GM18507 (cell line): ENCODE data around the gene SEMA6A.
A peak's percentile ranks its signal among the peaks of the same experiment; 100 is the strongest.
"Not testable (repeated sequence)": the region's sequence is repeated elsewhere in the genome, so short reads cannot be mapped to it uniquely, and the experiment has no call there.

Source experiments
- DNase-seq: peaks from one replicate; pipeline ENCODE4 v3.0.0; 2011; ENCODE audit warnings: low read depth; ENCODE audit not compliant: insufficient read length; ENCODE audit errors: extremely low spot score
- FAIRE-seq: peaks from 2 replicates; lab custom pipeline; 2011; peaks lifted over from hg19 to GRCh38; lab: Jason Lieb, UNC

SEMA6A gene

DNA sequence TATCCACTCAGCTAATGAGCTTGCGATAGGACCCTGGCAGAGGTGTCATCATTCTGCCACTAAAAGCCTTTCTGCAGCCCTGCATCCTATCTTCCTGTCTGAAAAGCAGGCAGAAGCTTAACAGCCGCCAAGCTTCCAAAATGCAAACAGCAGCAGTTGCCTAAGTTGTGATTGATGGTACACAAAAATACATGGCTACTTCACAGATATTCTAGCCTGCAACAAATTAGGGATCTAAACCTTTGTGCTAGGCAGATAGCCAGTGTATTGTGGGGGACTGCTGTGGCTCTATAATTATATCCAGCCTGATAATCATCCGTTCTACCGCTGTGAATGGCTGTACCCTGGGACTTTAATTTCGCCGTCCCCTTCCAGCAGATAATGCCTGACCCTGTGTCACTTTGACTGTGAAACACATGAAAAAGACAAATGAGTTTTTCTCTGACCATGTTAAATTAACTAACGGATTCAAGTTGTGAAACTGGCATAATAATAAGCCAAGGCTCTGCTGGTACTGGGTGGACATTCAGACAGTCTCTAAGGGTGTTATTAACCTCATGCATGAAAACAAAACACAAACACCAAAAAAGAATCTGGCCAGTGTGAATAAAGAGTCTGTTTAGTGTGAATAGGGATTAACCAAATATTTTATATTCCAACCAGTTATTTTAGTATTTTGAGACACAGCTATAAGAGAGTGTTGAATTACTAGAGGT is 45.9 kb downstream of the SEMA6A start:
- FAIRE-seq = no peak
- DNase-seq = no peak

DNA sequence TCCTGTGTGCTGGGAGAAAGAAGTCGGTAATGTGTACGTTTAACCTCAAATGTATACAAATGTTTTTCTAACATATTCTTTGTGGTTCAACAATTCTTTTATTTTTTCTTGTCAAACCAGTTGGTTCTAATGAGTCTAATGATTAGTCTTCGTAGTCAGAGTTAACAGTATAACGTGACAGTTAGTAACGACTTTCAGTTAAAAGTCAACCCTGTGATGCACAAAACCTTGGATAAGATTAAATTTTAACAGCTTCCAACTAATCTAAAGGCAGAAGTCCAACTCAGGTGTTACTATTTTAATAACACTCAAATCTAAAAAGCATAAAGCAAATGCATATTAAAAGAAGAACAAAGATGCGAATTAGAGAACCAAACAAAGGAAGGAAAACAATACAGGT is 47.0 kb downstream of the SEMA6A start:
- peak; percentile 21 for FAIRE-seq
- DNase-seq = no peak

DNA sequence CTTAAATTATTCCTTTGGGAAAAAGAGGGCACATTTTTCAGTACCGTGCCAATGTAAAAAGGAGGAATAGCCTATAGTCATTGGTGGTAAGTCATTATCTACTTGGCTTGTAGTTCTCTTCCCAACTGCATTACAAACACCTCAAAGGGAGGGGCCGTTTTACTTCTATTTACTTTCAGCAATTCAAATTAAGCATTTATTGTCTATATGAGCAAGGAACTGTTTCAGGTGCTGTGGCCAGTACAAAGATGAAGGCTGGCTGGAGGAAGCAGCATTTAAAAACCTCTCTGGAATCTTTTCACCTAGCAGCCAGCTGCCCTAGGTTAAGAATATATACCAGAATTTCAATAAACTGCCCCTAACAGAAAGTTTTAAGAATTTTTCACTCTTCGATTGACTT is 48.9 kb downstream of the SEMA6A start:
- no peak for DNase-seq
- FAIRE-seq = no peak

DNA sequence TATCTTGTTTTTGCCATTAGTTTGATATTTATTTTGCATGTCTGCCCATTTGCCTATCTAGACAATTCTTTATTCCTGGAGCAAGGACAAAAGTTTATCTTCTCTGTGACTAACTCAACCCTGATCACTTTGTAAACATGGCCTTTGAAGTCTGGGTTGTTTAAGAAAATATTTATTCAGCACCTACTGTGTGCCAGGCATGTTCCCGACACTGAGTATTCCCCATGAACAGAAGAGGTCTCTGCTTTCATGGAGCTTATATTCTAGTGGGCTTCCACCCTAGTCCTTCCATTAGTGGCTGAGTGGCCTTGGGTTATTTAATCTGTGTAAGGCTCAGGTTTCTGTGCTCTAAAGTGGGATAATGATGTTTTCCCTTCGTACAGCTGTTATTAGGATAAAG is 49.7 kb downstream of the SEMA6A start:
- FAIRE-seq (peak; percentile 12), DNase-seq (no peak)

DNA sequence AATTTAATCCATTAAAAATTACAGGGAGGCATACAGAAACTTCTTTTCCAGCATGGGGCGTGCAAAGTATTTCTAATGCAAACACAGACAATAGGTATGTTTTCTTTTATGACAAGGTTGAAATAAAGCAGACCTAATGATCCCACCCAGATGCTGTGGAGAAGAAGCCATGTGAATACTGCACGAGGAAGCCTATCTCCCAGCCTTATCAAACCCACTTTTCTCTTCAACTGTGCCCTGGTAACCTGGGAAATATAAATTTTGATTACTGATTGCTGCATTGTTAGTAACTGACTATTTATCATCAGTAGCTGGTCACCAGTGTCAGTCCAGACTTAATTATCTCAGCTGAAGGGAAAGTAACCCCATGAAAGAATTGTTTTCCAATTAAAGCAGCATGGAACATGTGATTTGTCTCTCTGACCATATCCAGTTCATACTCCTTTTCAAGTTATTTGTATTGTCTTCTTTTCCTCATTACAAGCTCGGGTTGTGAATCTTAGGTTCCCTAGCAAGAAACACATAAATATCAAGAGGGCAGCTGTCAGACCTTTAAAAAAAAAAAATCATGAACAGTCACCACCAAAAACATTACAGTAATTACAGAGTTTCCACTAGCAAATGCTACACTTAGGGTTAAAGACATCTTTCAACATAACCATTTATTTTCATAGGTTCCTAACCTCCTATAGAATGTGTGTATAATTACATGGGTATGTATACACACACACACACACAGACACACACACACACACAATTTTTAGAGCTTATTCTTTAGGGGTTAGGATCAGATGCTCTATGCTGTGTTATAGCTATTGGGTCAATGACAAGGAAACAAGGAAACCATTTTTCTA is 50.3 kb downstream of the SEMA6A start:
- FAIRE-seq (no peak), DNase-seq (no peak)

DNA sequence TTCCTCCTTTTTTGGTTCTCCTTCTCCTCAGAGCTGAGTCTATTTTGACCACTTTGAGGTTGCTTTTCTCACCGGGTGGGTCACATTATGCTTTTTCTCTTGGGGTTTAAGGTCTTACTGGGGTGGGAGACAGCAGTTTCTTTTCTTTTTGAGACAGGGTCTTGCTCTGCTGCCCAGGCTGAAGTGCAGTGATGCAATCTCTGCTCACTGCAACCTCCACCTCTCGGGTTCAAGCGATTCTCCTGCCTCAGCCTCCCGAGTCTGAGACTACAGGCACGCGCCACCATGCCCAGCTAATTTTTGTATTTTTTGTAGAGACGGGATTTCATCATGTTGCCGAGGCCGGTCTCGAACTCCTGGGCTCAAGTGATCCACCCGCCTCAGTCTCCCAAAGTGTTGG is 51.4 kb downstream of the SEMA6A start:
- not testable (repeated sequence) for FAIRE-seq, DNase-seq

DNA sequence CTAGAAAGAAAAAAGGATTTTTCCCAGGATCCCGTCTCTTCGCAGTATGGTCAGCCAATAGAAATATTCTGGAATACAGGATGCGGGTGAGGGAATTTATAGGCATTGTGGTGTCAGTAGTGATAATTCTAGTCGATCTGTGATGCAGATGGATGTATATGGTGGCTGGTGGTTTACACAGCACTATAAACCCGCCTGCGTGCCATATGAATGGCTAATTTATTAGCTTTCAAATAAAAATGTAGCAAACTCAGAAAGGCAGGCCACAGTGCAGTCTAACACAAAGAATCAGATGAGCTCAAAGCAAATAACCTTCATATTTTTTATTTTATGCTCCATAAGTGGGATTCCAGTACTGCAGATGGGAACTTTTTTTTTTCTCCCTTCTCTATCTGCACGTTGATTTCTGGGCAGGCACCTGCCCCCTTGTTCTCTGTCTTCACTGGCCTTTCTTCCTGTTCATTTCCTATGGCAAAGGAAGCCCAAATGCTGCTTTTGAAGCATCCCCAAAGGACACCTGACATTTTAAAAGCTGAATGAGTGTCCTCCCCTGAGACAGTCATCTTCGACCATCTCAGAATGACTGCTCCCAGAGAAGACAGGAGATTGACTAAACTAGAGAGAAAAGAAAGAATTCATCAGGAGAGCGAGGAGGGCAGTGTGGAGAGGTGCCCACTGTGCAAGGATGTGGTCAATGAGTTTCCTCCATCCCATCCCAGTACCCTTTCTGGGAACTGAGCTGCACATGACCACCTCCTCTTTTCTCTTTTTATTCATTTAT is 52.1 kb downstream of the SEMA6A start:
- DNase-seq = no peak
- no peak for FAIRE-seq

DNA sequence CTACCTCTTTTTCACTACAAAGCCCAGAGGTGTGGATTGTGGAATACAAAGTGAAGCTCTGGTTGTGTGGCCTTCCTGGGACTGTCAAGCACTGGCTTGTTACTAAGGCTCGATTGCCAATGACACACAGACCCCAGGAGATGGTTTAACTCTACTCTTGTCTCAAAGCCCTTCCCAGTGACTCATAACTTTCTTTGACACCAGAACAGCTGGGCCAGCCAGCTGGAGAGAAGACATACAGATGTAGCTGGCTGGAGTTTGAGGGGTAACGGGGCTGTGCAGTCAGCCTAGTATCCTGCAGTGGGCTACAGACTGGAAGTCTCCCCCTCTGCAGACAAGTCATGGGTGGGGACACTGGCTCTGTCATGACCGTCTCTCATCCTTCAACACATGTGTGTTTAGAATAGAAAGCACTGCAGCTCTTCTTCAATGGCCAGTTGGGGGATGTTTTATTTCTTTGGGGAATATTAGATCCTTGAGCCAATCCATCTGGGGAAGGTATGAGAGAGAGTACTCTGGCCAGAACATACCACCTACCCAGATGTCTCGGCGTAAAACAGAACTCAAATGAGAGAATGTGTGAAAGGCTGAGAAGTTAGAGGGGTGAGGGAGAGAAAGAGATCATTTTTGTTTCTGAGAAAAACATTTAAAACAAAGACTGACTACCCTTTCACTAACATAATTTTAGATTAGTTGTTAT is 53.3 kb downstream of the SEMA6A start:
- DNase-seq (no peak), FAIRE-seq (peak; percentile 9)

DNA sequence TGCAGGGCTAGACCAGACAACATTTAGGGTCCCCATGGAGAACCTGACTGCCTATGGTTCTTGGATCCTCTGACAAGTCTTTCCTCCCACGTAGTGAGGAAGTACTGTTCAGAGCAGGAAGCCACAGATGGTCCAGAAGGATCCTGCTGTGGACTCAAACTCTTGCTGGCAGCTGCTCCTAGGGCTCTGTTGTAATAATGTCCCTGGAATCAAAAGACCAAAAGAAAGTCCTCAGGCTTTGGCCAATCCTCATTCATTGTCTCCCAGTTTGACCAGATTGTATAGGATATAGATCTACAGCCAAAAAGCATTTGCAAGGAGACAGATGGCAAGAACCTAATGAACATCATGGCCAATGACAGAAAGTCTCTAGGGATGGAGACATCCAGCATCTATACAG is 53.9 kb downstream of the SEMA6A start:
- DNase-seq (no peak), FAIRE-seq (no peak)

DNA sequence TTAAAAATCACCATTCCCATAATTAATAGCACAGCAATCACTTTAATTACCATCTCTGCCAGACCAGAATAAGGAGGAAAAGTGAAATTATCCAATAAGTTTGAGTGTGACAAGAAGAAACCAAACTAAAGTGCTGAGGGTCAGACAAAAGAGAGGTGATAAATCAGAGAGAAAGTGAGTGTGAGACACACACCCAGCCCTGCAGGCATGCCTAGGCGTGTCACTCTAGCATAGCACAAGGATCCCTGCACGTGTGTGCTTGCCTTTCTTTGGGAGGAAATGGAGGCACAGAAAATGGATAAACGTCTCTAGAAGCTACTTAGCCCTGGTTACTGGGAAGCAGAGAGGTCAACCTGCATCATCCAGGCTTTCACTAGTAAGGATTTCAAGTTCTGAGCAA is 56.2 kb downstream of the SEMA6A start:
- FAIRE-seq (no peak), DNase-seq (no peak)

DNA sequence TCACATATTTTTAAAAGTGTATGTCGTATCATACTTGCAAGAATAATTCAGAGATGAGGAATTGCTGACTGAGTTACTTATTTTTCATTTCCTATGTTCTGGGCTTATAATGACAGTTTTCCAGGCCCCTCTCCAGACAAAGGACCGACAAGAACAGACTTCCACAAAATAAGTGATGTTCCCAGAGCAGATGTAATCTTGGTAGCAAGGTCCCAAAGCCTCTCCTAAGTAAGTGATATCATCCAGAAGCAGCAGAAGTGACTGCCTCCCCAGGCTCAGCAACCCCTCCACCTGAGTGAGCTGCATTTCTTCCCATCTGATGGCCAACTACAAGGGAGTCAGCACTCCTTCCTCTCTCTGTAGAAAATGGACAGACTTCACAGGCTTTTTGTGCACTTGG is 57.1 kb downstream of the SEMA6A start:
- DNase-seq (no peak), FAIRE-seq (no peak)

DNA sequence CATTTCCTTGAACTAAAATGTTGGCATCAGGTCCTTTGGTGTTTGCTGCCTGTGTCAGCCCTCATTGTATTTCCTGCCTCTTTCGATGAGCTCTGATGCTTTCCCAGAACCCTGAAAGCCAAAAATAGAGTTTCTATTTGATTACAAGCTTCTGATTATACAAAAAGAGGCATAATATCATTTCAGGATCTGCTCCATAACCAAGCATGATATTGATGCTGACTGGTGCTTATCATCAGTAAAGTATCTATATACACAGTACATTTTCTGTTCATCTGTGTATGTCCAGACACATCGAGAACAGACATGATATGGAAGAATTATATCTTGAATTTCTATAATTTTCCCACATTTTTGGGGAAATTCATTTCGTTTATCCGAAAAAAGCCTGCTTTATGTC is 58.6 kb downstream of the SEMA6A start:
- no peak for DNase-seq
- no peak for FAIRE-seq

DNA sequence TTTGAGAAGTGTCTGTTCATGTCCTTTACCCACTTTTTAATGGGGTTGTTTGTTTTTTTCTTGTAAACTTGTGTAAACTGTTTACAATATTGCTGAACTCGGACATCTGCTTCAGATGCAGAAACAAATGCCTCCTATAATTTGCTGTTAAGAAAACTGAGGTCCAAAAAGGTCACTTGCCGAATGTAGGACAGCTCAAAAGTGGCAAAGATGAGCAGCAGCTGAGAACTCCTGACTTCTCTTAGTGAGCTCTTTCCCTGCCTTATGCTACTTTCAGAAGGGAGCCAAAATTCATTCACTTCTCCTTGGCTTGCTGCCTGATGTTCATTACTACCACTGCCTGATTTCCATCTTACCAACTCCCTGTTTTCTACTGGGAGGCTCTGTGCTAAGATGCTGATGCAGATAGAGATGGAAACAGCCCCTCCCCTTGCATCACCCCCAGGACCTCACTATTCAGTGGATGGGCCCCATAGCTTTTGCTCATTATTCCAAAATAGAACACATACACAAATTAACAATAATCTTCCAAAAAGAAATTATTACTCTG is 60.1 kb downstream of the SEMA6A start:
- DNase-seq = no peak
- FAIRE-seq = no peak

DNA sequence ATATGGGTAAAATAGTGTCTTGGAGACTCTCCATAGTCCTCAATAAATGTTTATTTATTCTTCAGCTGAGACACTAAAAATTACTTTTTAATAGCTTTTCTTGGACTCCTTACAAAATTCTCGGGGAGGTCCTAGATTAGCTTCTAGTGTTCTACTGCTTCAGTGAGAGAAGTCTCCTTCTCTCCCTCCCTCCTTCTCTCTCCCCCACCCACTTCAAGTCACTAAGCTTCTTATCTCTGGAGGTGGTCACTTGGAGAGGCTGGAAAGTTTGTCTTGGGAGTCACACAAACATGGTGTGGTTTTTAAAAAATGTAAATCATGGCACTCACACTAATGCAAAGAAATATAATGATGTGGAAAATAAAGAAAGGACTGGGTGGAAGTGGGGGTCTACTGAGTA is 64.1 kb downstream of the SEMA6A start:
- FAIRE-seq (no peak), DNase-seq (no peak)

DNA sequence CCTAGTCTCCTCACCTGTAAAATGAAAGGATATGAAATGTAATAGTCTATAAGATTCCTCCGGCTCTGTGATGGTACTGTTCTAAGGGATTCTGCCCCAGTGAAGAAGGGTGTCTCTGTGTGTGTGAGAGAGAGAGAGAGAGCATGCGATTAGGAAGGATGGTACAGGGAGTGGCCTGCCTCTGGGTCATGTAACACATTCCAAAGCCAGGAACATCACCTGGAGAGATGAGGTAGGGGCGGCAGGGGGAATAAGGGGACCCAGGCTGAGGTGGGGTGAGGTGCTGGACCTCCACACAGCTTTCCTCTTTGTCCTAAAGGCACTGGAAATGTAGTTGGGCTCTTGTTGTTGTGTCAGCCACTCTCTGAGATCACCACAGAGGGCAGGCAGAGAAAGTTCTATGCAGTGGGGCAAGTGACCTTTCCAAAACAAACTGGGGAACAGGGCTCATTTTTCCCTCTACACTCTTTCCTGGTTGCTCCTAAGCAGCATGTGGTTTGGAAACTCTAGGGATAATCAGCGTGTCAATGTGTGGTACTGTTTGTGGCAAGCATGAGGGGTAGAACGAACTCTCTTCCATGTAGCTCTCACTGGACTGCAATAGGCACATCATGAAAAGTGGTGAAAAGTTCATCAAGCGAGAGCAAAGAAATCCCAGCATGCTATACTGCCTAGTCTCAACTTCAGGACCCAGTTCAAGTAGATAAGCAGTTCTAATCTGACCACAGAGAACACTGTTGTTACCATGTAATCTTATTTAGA is 65.0 kb downstream of the SEMA6A start:
- FAIRE-seq (no peak), DNase-seq (no peak)

DNA sequence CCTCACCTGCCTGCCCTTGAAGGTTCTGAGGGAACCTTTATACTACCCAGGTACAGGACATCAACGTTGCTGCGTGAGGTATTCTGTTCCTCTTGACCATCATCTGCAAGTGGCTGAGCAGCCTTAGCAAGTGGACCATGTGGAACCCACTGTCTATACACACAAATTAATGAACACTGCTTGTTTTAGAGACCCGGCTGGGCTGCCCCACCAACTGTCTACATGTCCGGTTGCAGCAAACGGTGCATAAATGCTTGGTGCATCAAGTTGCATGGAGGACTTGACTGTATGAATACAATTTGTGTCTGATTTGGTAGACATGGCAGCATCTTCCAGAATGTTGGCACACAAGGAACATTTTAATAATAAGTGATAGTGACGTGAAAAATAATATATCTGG is 65.8 kb downstream of the SEMA6A start:
- no peak for FAIRE-seq
- no peak for DNase-seq

DNA sequence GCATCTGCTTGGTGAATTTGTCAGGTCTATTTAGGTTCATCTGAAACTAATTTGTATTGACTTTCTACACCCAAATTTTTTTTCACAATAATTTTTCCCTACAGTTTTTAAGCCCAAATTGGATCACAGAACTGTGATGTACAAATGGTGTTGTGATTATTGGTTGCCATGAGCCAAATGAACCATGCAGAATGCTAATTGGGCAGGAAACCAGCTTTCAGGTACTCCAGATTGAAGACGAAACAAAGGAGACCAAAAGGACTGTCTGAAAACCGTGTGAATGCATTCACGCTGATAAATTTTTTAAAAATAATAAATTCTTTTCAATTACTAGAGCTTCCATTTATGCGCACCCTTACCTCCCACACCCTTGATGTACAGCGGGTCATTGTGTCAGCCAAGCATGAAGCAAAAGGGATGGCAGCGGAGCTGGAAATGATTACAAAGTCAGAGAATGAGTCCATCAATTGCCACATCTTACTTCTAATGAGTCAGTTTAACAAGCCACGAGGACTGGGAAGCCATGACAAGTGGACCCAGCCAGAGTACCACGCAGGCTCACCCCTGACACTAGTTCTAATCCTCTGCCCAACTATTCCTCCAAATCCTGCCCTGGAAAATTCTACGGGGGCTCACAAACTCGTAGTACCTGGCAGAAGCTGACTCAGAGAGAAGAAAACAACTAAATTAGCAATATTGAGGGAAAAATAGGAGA is 66.5 kb downstream of the SEMA6A start:
- FAIRE-seq = no peak
- no peak for DNase-seq

DNA sequence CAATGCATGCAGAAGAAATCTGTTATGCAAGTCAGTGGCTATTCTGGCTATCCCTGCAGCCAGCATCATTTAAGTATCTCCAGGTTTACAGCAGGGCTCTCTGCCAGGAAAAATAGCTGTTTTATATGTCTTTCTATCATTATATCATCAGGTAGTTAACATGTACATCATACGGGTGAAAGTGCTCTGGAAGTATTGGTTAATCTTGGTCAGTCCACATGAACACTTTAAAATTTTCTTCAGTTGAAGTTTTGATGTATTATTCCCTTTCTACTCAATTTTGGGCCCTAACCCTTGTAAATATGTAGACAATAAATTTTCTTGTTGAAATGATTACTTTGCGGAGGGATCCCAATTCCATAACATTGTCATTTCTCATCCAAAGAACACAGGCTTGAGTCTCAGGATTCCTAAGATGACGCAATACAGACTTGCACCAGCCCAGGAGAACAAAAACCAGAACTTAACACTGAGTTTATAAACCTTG is 67.5 kb downstream of the SEMA6A start:
- DNase-seq (no peak), FAIRE-seq (no peak)
